ENCODE data around the gene C1orf105.

Gene C1orf105

DNA sequence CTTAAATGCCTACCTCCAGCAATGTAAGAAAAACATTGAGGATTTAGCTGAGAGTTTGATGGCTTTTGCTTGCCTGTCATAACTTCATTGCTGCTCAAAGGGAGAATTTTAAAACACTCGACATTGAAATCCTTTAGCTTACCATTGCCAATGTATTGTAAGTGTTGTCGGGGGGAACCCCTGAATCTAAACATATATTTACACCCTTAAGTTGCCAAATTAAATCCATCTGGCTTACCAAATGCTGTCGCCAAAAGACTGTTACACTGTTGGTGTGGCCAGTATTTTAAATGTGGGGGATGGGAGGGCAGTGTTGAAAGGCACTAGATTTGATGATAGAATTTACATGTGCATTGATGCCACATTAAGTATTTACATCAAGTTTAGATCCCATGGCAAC, 24.9 kb upstream of the C1orf105 start:
- Histone ChIP-seq H3K4me1 (ENCODE audit: insufficient read depth, insufficient read length) (peaks cover 2% of the 10 kb centered on the region), H3K36me3 (ENCODE audit: insufficient read depth, insufficient read length, low read length) (no peaks in the 10 kb centered on the region), H3K9ac (ENCODE audit: insufficient read length, low read depth) (no peak overlapping the region), H3K27me3 (ENCODE audit: insufficient read depth, insufficient read length) (no peaks in the 10 kb centered on the region), H3K9me3 (ENCODE audit: insufficient read depth, low read length) (no peaks in the 10 kb centered on the region), H3K4me3 (ENCODE audit: insufficient read length, low read depth) (no peak overlapping the region)
- DNase-seq (ENCODE audit: low read depth, low spot score), result no peak
- TF ChIP-seq YY1 (IDR thresholded peaks at IDR 0.05; ENCODE audit: insufficient read depth, insufficient read length) (no peak), ZNF274 (IDR thresholded peaks at IDR 0.05; ENCODE audit: low read depth, low read length) (no peak), SUZ12 (IDR thresholded peaks at IDR 0.05; ENCODE audit: extremely low read depth, insufficient read depth, insufficient read length) (no peak)

DNA sequence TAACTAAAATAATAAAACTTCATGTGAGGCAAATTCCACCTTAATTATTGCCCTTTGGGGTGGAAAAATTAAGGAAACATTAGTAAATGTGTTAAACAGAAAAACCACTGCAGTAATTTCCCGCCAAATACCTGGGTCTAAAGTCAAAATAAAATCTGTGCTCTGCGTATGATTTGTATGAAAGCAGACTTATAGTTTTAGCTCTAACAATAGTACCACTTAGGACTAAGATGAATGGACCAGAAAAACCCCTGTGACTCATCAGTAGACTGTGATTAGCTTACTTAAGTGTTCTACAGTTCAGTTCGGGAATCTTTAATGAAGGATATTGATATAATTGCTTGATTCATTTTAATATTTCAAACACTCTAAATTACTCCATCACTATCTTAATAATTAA, 23.3 kb upstream of the C1orf105 start:
- H3K36me3 ChIP-seq (ENCODE audit: insufficient read depth, insufficient read length, low read length), result no peaks in the 10 kb centered on the region
- H3K4me3 ChIP-seq (ENCODE audit: insufficient read length, low read depth), result no peak overlapping the region
- TF ChIP-seq YY1 (IDR thresholded peaks at IDR 0.05; ENCODE audit: insufficient read depth, insufficient read length) (no peak), ZNF274 (IDR thresholded peaks at IDR 0.05; ENCODE audit: low read depth, low read length) (no peak), SUZ12 (IDR thresholded peaks at IDR 0.05; ENCODE audit: extremely low read depth, insufficient read depth, insufficient read length) (no peak)
- H3K9ac ChIP-seq (ENCODE audit: insufficient read length, low read depth), result no peak overlapping the region
- H3K4me1 ChIP-seq (ENCODE audit: insufficient read depth, insufficient read length), result no peaks in the 10 kb centered on the region
- no peak for DNase-seq (ENCODE audit: low read depth, low spot score)
- no peaks in the 10 kb centered on the region for H3K9me3 ChIP-seq (ENCODE audit: insufficient read depth, low read length)
- no peaks in the 10 kb centered on the region for H3K27me3 ChIP-seq (ENCODE audit: insufficient read depth, insufficient read length)

DNA sequence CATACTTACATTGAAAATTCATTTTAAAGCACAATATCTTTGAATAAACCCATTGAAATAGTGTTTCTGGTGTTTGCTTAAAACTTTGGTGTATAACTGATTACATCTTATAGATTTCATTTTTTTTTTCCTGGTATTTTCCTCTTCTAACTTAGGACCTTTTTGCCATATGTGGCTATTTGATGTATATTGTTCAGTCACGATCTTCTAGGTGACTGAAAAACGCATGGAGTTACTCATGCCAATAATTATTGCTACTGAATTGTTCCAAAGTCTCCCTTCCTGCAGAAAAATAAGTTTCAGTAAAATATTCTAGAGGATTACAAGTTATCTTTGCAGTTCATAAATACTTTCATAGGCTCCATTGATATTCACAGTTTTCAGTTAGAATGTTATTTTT, 22.9 kb upstream of the C1orf105 start:
- H3K9ac ChIP-seq (ENCODE audit: insufficient read length, low read depth), result no peak overlapping the region
- H3K4me3 ChIP-seq (ENCODE audit: insufficient read length, low read depth), result no peak overlapping the region
- TF ChIP-seq ZNF274 (IDR thresholded peaks at IDR 0.05; ENCODE audit: low read depth, low read length), result no peak
- TF ChIP-seq YY1 (IDR thresholded peaks at IDR 0.05; ENCODE audit: insufficient read depth, insufficient read length), result no peak
- no peak for TF ChIP-seq SUZ12 (IDR thresholded peaks at IDR 0.05; ENCODE audit: extremely low read depth, insufficient read depth, insufficient read length)
- no peaks in the 10 kb centered on the region for H3K9me3 ChIP-seq (ENCODE audit: insufficient read depth, low read length)
- H3K4me1 ChIP-seq (ENCODE audit: insufficient read depth, insufficient read length), result no peaks in the 10 kb centered on the region
- H3K27me3 ChIP-seq (ENCODE audit: insufficient read depth, insufficient read length), result no peaks in the 10 kb centered on the region
- H3K36me3 ChIP-seq (ENCODE audit: insufficient read depth, insufficient read length, low read length), result no peaks in the 10 kb centered on the region
- no peak for DNase-seq (ENCODE audit: low read depth, low spot score)

DNA sequence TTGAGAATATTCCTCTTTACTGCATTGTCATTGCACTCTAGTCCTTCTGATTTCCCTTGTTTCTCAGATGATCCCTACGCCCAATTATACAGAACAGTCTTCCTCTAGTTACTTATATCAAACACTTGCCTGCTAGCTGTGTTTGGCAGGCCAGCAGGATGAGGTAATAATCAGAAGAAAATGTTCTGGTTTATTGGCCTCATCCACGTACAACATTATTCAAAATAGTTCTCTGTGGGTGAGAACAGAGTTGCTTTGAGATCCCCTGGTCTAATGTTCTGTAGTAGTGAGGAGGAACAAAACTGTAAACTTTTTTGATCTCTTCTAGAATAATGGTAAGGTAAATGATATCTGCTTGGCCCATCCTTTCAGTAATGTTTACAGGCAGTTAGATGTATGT, 22.3 kb upstream of the C1orf105 start:
- H3K36me3 ChIP-seq (ENCODE audit: insufficient read depth, insufficient read length, low read length), result no peaks in the 10 kb centered on the region
- no peak overlapping the region for H3K9ac ChIP-seq (ENCODE audit: insufficient read length, low read depth)
- TF ChIP-seq YY1 (IDR thresholded peaks at IDR 0.05; ENCODE audit: insufficient read depth, insufficient read length) (no peak), ZNF274 (IDR thresholded peaks at IDR 0.05; ENCODE audit: low read depth, low read length) (no peak), SUZ12 (IDR thresholded peaks at IDR 0.05; ENCODE audit: extremely low read depth, insufficient read depth, insufficient read length) (no peak)
- DNase-seq (ENCODE audit: low read depth, low spot score), result no peak
- no peak overlapping the region for H3K4me3 ChIP-seq (ENCODE audit: insufficient read length, low read depth)
- no peaks in the 10 kb centered on the region for H3K27me3 ChIP-seq (ENCODE audit: insufficient read depth, insufficient read length)
- no peaks in the 10 kb centered on the region for H3K4me1 ChIP-seq (ENCODE audit: insufficient read depth, insufficient read length)
- no peaks in the 10 kb centered on the region for H3K9me3 ChIP-seq (ENCODE audit: insufficient read depth, low read length)

DNA sequence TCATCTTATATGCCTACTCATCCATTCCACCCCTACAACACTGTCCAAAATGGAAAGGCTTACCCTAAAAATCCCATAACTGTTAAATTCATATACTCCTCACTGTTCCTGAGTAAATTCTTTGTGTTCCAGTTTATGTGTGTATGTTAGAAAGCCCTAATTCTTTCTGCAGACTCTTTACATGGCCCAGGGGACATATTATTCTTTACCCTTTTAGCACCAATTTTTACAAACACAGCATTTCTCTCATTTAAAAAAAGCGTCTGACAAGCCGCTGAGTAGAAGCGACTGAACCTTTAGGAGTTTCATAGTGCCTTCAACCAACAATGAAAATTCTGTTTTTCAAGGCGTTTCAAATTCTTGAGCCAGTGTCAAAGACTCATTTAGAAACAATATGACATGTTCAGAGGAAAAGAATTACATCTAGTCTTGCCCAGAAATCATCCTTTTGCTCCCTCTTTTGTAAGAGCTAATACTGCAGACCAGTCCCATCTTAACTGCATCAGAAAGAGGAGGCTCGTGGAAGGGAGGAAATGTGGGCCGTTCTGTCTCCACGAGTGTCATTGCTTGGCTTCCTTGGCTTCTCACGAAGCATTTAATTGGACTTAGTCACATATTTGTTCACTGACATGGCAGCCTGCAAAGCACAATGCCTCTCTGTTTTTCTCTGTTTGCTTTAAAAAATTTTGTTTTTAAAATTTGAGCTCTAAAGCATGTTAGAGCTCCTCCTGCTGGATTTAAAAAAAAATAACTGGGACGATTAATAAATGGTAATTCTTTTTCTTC, 21.3 kb upstream of the C1orf105 start:
- H3K9me3 ChIP-seq (ENCODE audit: insufficient read depth, low read length), result no peaks in the 10 kb centered on the region
- no peak overlapping the region for H3K9ac ChIP-seq (ENCODE audit: insufficient read length, low read depth)
- H3K36me3 ChIP-seq (ENCODE audit: insufficient read depth, insufficient read length, low read length), result no peaks in the 10 kb centered on the region
- no peak overlapping the region for H3K4me3 ChIP-seq (ENCODE audit: insufficient read length, low read depth)
- TF ChIP-seq SUZ12 (IDR thresholded peaks at IDR 0.05; ENCODE audit: extremely low read depth, insufficient read depth, insufficient read length) (no peak), ZNF274 (IDR thresholded peaks at IDR 0.05; ENCODE audit: low read depth, low read length) (no peak), YY1 (IDR thresholded peaks at IDR 0.05; ENCODE audit: insufficient read depth, insufficient read length) (no peak)
- no peak for DNase-seq (ENCODE audit: low read depth, low spot score)
- H3K4me1 ChIP-seq (ENCODE audit: insufficient read depth, insufficient read length), result no peaks in the 10 kb centered on the region
- no peaks in the 10 kb centered on the region for H3K27me3 ChIP-seq (ENCODE audit: insufficient read depth, insufficient read length)

DNA sequence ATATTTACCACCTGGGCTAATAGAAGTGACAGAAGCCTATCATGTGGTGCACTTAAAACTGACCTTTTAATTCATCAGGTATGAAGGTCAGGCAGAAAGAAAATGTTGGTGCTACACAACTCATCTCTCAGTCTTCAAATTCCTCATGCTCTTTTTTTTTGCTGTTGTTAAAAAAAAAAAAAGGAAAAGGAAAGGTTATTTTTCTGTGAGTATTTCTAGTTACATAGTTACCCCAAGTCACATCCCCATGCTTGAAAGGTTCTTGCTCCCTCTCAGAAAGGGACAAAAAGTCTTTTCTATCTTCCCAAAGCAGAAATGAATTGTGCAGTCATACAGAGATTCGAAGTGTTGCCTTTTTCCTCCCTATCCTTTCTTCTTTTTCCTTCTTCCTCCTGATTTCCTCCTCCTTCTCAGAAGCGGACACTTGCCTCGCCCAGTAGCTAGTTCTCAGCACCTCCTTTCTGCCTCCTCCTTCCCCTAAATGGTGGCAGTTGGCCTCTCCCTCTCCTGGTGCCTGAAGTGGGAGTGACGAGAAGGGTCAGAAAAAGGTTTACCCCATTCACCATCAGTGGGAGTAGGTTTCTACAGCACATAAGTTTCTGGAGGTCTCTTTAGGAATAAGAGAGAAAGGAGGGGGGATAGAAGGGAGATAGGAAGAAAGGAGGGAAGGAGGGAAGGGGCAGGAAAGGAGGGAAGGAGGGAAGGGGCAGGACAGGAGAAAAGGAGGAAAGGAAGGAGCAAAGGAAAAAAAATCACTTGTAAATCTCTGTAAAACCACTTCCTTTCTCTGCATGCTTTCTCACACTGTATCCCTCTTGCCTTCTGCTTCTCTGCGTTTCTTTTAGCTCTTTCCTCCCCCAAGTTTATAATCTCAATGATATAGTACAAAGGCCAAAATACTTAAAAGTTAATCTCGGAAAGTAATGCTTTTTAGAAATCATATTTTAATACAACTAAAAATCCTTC, 20.4 kb upstream of the C1orf105 start:
- DNase-seq (ENCODE audit: low read depth, low spot score), result no peak
- H3K4me1 ChIP-seq (ENCODE audit: insufficient read depth, insufficient read length), result no peaks in the 10 kb centered on the region
- H3K9me3 ChIP-seq (ENCODE audit: insufficient read depth, low read length), result no peaks in the 10 kb centered on the region
- no peak for TF ChIP-seq SUZ12 (IDR thresholded peaks at IDR 0.05; ENCODE audit: extremely low read depth, insufficient read depth, insufficient read length)
- no peaks in the 10 kb centered on the region for H3K27me3 ChIP-seq (ENCODE audit: insufficient read depth, insufficient read length)
- no peaks in the 10 kb centered on the region for H3K36me3 ChIP-seq (ENCODE audit: insufficient read depth, insufficient read length, low read length)
- H3K4me3 ChIP-seq (ENCODE audit: insufficient read length, low read depth), result no peak overlapping the region
- H3K9ac ChIP-seq (ENCODE audit: insufficient read length, low read depth), result no peak overlapping the region

DNA sequence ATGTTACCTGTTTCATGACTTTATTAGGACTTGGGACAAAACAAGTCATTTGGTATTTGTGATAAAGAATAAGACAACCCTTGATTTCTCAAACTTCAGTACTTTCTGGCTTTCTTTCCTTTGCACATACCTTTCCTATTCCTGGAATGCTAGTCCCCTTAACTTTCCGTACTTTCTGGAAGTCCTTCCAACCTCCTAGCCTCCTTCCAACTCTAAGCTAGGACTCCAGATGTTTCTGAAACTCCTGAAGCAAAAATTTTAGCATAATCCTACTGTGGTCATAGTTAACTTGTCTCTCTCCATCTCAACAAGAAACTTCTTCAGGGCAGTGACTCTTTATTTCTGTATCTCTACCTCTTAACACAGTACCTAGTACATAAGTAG, 19.8 kb upstream of the C1orf105 start:
- no peak overlapping the region for H3K4me3 ChIP-seq (ENCODE audit: insufficient read length, low read depth)
- H3K4me1 ChIP-seq (ENCODE audit: insufficient read depth, insufficient read length), result no peaks in the 10 kb centered on the region
- no peak overlapping the region for H3K9ac ChIP-seq (ENCODE audit: insufficient read length, low read depth)
- no peaks in the 10 kb centered on the region for H3K27me3 ChIP-seq (ENCODE audit: insufficient read depth, insufficient read length)
- H3K9me3 ChIP-seq (ENCODE audit: insufficient read depth, low read length), result no peaks in the 10 kb centered on the region
- DNase-seq (ENCODE audit: low read depth, low spot score), result no peak
- no peaks in the 10 kb centered on the region for H3K36me3 ChIP-seq (ENCODE audit: insufficient read depth, insufficient read length, low read length)
- no peak for TF ChIP-seq SUZ12 (IDR thresholded peaks at IDR 0.05; ENCODE audit: extremely low read depth, insufficient read depth, insufficient read length)
- TF ChIP-seq ZNF274 (IDR thresholded peaks at IDR 0.05; ENCODE audit: low read depth, low read length), result no peak
